Measurements from ENCODE around the gene C5orf52.
"Not testable (repeated sequence)": the region's sequence is repeated elsewhere in the genome, so short reads cannot be mapped to it uniquely, and the experiment has no call there.

C5orf52 gene

GRCh38 chr5:157670662-157671591 lies at the start of gene C5orf52:
Gene C5orf52 (plus strand): TSS chr5:157671533. CDS start chr5:157671615, 82 bp downstream.
- peak; percentile 22 for DNase-seq (ENCODE audit: low read depth)

GRCh38 chr5:157624144-157624543 lies 47.2 kb upstream of the C5orf52 start:
- no peak for DNase-seq (ENCODE audit: low read depth)

GRCh38 chr5:157626831-157627230 lies 44.5 kb upstream of the C5orf52 start:
- no peak for DNase-seq (ENCODE audit: low read depth)

- no peak for DNase-seq (ENCODE audit: low read depth)
These were observed 41.0 kb upstream of the C5orf52 start for GRCh38 chr5:157630341-157630740.

- no peak for DNase-seq (ENCODE audit: low read depth)
These were observed 30.8 kb upstream of the C5orf52 start for GRCh38 chr5:157640406-157641066.

GRCh38 chr5:157648275-157648990 lies 22.9 kb upstream of the C5orf52 start:
- peak; percentile 17 for DNase-seq (ENCODE audit: low read depth)

GRCh38 chr5:157649101-157649500 lies 22.2 kb upstream of the C5orf52 start:
- no peak for DNase-seq (ENCODE audit: low read depth)

GRCh38 chr5:157650991-157651611 lies 20.2 kb upstream of the C5orf52 start:
- DNase-seq (ENCODE audit: low read depth): no peak

GRCh38 chr5:157651623-157652376 lies 19.5 kb upstream of the C5orf52 start:
- peak; percentile 66 for DNase-seq (ENCODE audit: low read depth)

GRCh38 chr5:157652377-157652692 lies 19.0 kb upstream of the C5orf52 start, which contains the start of gene SOX30:
Gene SOX30 (minus strand): TSS chr5:157652438. CDS start chr5:157652078, 360 bp downstream.
- DNase-seq (ENCODE audit: low read depth): no peak

GRCh38 chr5:157657516-157657915 lies 13.8 kb upstream of the C5orf52 start:
- no peak for DNase-seq (ENCODE audit: low read depth)

GRCh38 chr5:157658893-157659292 lies 12.4 kb upstream of the C5orf52 start:
- no peak for DNase-seq (ENCODE audit: low read depth)

GRCh38 chr5:157659868-157660660 lies 11.3 kb upstream of the C5orf52 start:
- no peak for DNase-seq (ENCODE audit: low read depth)

- peak; percentile 90 for DNase-seq (ENCODE audit: low read depth)
These were observed 5.8 kb upstream of the C5orf52 start for GRCh38 chr5:157665467-157666070.

- no peak for DNase-seq (ENCODE audit: low read depth)
These were observed 3.0 kb upstream of the C5orf52 start for GRCh38 chr5:157668356-157668755.

GRCh38 chr5:157669701-157670097 lies 1.6 kb upstream of the C5orf52 start:
- no peak for DNase-seq (ENCODE audit: low read depth)

GRCh38 chr5:157671592-157672330 lies 428 bp downstream of the C5orf52 start:
- DNase-seq (ENCODE audit: low read depth): no peak

- no peak for DNase-seq (ENCODE audit: low read depth)
These were observed 1.6 kb downstream of the C5orf52 start for GRCh38 chr5:157672976-157673375.

GRCh38 chr5:157674351-157674750 lies 3.0 kb downstream of the C5orf52 start:
- DNase-seq (ENCODE audit: low read depth): not testable (repeated sequence)

Measured in iris pigment epithelial cell (primary cell).